Lung microvascular endothelial cell (primary cell): ENCODE data around the gene SYNCRIP. TPM values are rescaled to one million over a fixed set of nuclear protein-coding genes. Genes with fewer than 3 reads are reported as not detected.
A peak's percentile ranks its signal among the peaks of the same experiment; 100 is the strongest.
"Not testable (repeated sequence)": the region's sequence is repeated elsewhere in the genome, so short reads cannot be mapped to it uniquely, and the experiment has no call there.

Source experiments
- DNase-seq, 2 donors: peaks; one replicate each; pipeline versions ENCODE4 v3.0.0 to v3.0.0-alpha.2; 2010; ENCODE audit warnings: low read depth in 2 of 2
- total RNA-seq: library from RNA; depleted of rRNA; stranded (reverse); fragments of >200 nt; gene quantifications from 2 replicates; pipeline ENCODE4 v1.2.1, GENCODE V29; 2014

SYNCRIP gene
- 40.5 and 43.5 TPM in 2 replicates for total RNA-seq

DNA sequence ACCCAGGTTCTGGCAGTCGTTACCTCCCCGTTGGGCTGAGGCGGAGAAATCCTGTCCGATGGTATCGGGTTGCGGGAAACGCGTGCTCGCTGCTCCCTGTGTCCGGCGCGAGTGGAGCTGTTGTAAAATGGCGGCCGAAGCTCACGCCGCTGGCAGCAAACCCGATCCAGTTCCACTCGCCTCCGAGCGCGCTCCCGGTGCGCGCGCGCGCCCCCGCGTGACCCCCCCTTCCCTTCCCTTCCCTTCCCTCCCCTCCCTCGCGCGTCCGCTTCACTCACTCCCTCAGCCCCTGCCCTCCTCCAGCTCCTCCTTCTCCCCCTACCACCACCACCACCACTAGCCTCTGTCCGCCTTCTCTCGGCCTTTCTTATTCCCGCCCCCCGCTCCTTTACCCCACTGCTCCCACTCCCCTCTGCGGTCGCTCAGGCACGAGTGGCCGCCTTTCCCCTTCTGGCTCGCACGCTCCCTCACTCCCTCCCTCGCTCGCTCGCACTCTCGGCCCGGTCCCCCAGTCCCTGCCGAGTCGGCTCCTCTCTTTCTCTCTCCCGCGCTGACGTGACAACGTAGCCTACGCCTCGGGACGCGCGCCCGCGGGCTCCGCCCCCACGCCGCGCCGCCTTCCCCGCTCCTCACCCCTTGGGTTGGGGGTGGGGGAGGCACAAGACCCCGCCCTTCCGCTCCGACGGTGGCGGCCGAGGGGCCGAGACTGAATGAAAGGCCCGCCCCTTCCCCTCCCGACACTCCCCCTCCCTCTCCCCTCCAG, at the start of gene SYNCRIP:
TSS of gene SYNCRIP (minus strand) at position 113 of the 763 bp plus-strand sequence. CDS start 1,447 bp downstream, outside the sequence.
- peak; percentile 99 for DNase-seq

DNA sequence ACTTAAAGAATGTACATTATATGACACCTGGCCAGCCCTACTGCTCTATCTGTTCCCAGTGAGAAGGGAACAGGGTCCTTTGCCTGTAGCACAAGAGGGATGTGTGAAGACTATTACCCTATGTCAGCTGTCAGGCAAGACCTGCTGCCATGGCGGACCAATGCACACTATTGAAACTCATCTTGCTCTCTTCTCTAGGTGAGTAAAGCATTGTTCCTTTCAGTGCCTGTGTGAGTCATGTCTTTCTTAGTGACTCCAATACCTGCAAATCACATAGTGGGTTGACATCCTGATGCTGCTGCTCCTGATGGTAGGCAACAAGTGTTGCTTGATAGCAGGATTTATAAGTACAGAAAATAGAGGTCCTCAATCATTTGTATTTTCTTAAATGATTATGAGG, 48.8 kb upstream of the SYNCRIP start:
- DNase-seq, result no peak

DNA sequence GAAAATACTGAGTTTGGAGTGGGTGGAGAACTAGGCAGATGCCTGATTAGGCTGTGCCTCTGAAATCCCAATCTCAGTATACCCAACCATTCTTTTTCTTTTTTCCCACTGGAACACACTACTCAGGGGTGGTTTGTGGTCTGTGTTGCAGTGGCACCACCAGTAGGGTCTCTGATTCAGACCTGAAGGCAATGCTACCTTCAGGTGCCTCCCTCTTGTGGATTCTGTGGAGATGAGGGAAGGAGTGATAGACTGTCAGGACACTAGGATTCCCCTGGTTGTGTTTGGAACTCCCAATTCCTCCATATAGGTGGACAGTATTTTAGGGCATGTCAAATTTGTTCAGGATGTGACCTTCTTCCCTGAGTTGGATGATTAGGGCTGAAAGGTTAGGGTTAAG, 47.4 kb upstream of the SYNCRIP start:
- DNase-seq, result no peak

DNA sequence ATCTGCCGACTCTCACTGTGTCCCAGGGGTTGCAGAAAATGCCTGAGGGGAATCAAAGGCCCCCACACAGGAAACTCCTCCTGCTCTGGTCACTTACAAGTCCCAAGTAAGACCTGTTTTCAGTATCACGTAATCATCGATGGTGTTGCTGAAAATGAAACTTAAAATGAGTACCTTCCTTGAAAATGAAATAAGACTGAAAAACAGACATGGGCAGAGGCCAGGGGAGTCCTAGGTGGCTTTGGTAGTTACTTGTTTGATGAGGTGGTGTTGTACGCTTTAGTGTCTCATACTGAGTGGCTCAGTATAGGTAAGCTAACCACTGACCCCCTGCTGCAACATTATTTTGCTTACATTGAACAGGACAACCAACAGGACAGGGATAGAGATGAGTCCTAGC, 43.0 kb upstream of the SYNCRIP start:
- no peak for DNase-seq

DNA sequence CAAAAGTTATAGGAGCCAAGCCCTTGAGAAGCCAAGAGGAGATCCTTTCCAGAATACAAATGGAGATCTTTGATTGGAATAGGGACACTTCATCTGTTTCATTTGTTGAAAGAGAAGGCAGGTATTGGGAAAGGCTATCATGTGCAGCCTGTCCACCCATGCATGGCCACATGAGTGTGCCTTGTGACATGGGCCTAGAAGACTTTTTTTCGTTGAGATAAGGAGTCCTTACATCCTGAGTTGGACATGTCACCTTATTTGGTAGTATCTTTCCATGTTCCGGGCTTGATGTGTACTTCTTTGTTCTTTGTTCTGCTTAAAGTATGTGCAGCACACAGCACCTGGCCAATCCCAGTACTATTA, 42.1 kb upstream of the SYNCRIP start:
- DNase-seq, result no peak

DNA sequence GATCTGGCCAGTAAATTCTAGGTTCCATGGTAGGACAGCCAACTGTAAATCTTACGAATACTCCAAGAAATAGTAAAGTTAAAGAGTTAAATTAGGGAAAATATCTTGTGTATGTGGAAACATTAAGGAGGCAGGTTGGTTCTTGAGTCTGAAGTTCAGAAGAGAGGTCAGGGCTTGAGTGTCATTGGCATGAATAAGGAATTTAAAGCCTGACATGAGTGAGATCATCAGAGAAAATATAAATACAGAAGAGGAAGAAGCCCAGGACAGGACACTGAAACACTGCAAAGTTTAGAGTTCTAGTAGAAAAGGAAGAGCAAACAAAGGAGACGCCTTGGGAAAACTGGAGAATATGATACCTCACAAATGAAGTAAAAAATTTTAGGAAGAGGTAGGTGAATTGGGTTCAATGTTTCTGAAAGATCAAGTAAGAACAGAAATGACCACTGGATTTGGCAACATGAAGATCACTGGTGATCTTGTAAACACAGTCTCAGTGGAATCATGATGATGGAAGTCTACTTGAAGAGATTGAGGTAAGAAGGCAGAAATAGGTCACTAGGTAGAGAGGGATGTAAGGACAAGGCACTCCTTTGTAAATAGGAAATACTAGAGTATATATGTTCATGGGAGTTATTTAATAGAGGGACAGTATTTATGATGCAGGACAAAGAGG, 41.6 kb upstream of the SYNCRIP start:
- DNase-seq, result no peak

DNA sequence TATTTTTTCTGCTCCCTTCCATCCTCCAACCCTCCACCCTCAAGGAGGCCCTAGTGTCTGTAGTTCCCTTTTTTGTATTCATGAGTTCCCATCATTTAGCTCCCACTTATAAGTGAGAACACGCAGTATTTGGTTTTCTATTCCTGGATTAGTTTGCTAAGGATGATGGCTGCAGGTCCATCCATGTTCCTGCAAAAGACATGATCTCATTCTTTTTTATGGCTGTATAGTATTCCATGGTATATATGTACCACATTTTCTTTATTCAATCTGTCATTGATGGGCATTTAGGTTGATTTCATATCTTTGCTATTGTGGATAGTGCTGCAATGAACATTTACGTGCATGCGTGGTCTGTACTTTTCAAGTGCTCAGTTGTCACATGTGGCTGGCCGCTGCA, 39.2 kb upstream of the SYNCRIP start:
- DNase-seq, result not testable (repeated sequence)

DNA sequence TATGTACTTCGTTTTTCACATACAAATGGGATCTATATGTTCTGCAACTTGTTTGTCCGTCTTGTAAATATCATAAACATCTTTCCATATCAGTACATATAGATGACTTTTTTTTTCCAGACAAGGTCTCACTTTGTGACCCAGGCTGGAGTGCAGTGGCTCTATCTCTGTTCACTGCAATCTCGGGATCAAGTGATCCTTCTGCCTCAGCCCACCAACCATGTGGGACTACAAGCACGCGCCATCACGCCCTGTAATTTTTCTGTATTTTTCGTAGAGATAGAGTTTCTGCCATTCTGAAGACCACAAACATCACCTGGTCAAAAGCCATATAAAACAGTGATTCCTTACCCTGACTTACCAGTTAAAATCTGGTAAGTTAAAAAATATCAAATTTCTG, 37.7 kb upstream of the SYNCRIP start:
- no peak for DNase-seq

DNA sequence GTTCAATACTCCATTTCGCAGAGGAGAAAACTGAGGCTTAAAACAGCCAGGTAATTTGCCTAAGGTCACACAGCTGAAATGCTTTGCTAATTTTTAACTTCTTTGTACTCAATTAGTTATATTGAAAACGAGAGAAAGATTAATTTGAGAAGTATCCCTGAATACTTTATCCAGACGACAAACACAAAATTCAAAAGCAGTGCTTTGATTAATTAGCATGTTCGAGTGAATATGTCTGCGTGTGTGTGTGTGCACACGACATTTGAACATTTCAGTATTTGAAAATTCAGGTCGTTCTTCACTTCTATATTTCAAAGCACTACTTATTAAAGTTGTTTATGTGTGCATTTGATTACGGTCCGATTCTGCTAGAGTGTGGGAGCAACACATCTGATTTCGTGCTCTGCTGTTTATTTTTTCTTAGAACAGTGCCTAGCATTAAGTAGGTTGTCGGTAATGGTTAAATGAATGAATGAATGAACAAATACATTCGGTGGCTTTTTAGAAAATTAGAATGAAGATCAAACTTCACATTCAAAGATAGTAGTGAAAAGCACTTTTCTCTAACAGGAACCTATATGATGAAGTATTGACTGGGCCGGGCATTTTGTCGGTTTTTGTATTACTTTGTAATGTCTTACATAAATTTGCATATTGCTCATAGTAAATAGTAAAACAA, 36.9 kb upstream of the SYNCRIP start:
- DNase-seq, result no peak

DNA sequence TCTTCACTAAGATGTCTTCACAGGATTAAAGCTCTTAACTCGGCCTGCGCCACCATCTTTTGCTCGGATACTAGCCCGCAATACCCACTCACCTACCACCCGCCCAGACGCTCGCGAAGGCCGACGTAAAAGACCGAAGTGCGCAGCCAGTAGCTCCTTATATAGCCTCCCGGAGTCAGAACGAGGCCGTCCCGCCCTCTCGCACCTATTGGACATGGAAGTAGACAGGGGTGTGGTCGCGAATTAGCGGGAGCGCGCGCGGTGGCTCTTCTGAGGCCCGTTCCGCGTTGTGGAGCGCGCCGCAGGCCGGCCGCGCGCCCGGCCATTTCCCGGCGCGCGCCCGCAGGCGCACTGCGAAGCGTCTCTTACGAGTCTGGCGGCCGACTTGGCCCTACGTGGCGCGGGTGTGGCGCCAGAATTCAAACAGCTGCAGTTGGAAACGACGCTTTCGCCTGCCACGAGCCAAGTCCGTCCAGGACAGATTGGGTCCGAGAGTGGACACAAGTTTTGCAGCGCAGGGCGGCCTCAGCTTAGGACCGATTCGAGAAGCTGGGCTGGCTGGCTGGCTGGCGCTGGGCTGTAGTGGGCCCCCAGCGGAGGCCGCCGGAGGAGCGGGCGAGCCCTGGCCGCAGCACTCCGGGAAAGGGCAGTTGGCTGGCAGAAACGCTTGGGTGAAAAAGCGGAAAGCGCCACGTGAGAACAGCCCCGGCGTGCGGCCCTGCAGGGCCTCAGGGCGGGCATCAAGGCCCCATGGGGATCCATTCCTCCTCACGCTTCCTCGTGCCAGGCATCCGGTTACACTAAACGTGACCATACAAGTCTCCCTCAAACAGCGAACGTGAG, 36.1 kb upstream of the SYNCRIP start:
- peak; percentile 99 to 100 for DNase-seq

DNA sequence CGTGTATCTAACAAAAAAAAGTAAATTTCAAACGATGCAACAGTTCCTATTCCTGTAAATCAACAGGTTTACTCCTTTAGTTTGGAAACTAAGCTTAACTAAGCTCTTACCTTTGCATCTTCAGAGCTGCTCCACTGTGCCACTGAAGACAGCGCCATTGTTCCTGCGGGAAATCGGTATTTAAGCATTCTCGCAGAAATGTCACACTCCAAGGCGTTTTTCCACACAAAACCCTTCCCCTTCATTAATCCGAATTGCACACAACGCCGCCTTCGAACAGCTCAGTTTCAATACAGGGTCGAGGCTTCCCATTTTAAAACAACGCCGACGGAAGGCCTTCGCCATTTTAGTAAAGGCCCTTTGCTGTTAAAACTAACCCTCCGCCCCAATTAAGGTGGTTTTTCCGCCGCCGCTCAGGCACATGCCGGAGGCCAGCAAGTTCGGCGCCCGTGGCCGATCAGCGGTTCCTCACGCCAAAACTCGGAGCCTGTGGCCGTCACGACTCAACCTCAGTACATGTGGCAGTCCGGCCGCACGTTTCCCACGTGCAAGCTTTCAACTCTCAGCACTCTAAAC, 35.4 kb upstream of the SYNCRIP start:
- no peak for DNase-seq

DNA sequence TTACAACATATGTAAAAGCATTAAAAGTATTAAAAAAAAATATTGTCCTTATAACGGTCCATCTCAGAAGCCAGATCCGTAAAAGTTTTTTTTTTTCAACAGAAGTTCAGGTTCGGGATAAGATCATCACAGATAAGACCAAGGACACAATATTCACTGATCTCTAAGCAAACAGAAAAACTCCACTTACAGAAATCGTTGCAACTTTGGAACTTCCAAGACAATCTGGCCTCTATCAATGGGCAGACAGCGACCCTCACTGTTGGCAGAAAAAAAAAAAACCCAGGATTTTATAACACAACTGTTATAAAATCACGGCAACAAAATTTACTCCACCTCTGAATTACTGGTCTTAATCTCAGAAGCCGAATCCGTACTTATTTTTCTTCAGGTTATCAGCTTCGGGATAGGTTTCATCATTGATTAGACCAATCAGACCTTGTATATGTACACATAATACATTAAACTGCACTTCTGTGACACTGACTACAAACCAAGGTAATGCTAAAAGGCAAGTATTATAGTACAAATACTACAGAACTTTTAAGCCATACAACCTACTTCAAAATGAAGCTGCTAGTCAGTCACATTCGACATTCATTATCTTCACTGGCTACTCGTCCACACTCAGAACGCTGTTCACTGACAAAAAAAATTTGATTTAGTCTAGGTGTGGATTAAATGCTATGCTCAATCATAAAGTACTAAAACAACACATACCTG, 34.7 kb upstream of the SYNCRIP start:
- DNase-seq, result peak; percentile 48 to 52

DNA sequence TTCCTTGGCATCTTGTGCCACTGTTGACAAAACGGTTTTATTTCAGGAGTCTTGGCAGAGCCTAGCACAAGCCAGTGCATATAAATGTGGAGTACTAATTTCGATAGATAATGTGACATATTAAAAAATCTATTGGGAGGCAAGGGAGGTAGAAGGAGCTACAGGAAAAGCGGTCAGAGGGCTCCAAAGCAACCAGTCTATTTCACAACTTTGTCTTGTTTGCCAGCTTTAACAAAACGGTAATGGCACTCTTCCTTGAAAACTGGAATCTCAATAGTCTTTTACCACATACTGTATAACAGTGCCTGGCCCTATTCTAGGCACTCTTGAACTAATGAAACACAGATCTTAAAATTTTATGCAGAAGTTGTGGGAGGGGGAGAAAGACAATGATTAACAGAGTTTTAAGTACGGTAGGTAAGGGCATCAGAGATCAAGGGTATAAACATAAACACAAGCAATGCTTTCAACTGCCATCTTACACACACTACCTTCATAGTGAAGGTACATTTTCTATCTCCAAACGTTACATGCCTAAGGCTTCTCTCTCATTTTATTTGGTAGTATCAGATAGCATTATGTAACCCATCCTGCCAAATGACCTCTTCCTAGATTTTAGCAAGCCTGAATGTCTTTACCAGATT, 33.5 kb upstream of the SYNCRIP start:
- no peak for DNase-seq

DNA sequence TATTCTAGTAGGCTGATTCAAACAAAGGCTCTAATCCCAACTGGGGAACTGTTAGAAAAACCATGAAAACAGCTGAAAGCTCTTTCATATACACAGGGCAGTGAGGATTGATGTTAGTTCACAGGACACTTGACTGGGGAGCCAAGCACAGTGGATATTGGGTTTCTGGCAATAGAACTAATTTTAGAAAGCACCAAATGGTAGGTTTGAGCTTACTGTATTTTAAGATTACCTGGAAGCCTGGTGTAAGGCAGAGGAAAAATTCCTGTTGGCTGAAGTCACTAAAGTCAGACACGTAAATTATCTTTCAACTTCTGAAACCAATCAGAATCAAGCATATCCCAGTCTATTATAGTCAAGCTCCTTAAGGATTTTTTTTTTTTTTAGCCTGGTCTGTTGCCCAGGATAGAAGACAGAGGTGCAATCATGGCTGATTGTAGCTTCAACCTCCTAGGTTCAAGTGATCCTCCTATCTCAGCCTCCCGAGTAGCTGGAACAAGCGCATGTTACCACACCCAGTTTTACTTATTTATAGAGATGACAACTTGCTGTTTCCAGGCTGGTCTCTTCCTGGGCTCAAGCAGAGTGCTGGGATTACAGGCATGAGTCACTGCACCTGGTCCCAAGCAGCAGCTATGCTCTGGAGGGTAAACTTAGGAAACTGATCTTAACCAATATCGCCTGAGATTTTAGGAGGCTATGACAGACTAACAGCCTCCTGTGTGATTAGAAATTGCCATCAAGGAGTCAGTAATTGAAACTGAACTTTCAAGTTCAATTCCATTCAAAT, 32.5 kb upstream of the SYNCRIP start:
- peak in 1 of 2 donors; percentile 76 for DNase-seq

DNA sequence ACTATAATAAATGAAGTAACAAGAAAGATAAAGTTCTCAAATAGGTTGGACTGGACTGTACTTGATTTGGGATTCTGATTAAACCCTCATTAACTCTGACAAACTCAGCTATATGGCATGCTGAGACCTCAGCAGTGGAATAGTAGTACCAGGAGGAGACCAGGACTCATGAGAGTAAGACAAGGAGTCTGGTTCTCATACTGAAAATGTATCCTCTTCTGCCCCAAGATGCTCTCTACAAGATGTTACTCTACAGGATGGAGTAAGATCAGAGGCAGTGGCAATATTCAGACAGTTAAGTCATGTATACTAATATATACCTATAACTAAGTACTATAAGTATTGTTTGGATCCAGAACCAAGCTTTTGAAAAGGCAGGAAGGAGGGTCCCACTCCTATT, 31.9 kb upstream of the SYNCRIP start:
- DNase-seq, result no peak

DNA sequence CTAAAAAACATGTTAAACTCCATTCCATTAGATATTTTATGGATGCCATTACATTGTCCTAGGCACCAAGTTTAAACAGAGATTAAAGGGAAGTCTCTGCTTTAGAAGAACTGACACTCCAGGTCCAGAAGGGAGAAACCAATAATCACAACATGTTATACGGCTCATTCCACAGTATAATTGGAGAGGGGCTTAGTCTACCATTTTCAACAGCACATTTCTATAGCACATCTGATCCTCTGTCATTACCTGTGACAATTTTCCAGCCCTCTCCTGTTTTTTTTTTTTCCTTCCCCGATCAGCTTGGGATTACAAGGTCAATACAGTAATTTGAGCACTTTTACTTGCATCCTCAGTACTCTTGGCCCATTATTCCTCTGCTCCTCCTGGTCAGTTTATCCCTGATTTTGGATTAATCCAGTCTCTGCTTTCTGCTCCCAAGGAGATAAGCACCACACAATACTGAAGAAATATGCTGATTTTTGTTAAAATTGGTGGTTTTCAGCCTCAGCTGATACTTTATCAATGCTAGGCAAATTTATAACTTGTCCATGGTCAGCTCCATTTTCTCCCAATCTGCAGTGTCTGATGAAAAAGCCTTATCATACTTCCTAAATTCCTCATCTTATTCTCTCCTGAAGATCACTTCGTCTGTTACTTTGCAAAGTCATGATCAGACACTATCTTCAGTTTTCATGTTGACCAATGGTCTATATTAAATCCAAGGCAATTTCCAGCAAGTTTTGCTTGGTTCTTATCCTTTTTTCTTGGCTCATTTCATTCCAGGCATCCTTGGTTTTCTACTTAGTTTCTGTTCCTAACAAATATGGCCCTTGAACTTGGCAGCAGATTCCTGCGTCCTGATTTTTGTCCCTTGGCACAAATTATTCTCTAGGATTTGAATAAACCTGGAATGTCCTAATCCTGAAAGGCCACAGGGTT, 30.8 kb upstream of the SYNCRIP start:
- DNase-seq, result no peak

DNA sequence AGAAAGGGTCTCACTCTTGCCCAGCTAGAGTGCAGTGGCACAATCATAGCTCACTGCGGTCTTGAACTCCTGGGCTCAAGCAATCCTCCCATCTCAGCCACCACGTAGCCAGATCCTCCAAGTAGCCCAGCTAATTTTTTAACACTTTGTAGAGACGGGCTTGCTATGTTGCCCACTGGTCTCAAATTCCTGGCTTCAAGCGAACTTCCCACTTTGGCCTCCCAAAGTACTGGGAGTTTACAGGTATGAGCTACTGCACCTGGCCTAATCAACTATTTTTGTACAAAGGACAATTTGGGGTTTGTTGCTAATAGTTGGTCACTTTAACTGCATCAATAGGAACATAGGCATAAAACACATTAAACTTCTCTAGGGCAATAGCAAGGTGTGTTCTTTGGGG, 29.9 kb upstream of the SYNCRIP start:
- no peak for DNase-seq

DNA sequence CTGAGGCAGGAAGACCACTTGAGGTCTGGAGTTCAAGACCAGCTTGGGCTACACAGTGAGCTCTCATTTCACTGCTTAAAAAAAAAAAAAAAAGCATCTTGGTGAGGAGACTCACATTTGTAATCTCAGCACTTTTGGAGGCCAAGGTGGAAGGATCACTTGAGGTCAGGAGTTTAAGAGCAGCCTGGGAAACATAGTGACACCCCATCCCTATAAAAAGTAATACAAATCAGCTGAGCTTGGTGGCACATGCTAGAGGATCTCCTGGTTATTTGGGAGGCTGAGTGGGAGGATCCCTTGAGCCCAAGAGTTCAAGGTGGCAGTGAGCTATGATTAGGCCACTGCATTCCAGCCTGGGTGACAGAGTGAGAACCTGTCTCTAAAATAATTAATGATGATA, 29.4 kb upstream of the SYNCRIP start:
- DNase-seq, result no peak
